ENCODE measurements around the gene XYLT2. TPM values are rescaled to one million over a fixed set of nuclear protein-coding genes. Genes with fewer than 3 reads are reported as not detected.

XYLT2 gene
- total and polyA plus RNA-seq, 2 of the 8 experiments (the other 6 are each of a cell fraction or from before 2014, with no cell fraction given) = 28.0 to 29.9 TPM

DNA sequence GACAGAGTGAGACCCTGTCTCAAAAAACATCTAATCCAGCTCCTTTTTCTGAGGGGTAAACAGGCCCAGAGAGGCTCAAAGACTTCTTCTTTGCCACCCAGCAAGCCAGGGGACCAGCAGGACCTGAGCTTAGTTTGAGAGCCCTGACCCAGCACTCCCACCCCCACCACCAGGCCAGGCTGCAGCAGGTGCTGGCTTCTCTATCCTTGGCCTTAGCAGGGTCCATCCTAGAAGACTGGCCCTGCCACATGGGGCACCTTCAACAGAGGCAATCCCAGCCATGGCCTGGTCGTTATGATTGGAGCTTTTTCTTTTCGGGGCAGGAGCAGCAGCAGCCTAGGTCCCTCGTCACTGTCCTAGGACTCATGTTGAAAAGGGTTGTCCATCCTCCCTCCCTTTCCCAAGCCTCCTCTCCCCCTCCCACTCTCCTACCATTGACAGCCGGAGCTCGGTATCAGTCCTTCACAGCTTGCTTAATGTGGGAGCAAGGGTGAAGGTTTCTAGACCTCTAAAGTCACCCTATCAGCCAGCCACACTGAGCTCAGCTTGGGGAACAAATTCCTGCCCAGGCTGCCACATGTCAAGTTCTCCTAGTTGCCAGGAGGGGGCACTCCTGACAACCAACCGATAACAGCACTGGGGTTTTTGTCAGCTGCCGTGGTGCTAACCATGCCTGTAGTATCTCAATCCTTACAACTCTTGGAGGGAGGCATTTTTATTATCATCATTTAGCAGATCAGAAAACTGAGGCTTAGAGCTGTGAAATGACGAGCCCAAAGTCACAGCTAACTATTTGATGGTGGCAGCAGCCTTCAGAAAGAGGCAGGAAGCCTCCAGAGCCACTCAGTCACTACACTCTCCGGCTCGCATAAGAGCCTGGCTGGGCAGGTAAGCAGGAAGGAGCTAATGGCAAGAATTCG is 15.9 kb downstream of the XYLT2 start (continued):
- TF ChIP-seq CTBP2 (IDR thresholded peaks at IDR 0.05; ENCODE audit: borderline replicate concordance, insufficient read depth, insufficient read length, low read length) (no peak), PHF8 (conservative IDR thresholded peaks at IDR 0.05; ENCODE audit: low read depth, low read length) (no peak), POU5F1 (IDR thresholded peaks at IDR 0.05; ENCODE audit: low read depth, low read length) (no peak), HDAC2 (IDR thresholded peaks at IDR 0.05; ENCODE audit: borderline replicate concordance in 1 of 2, low read depth in 2 of 2, low read length in 2 of 2) (no peak), RNF2 (IDR thresholded peaks at IDR 0.05; ENCODE audit: borderline replicate concordance, low read depth, low read length, missing control alignments, poor library complexity, severe bottlenecking) (no peak), TBP (IDR thresholded peaks at IDR 0.05; ENCODE audit: low read depth, low read length) (no peak), ASH2L (IDR thresholded peaks at IDR 0.05; ENCODE audit: low read length) (no peak), NRF1 (IDR thresholded peaks at IDR 0.05; ENCODE audit: low read depth, low read length) (no peak), KDM1A (IDR thresholded peaks at IDR 0.05; ENCODE audit: borderline replicate concordance, low read length) (no peak), BRCA1 (IDR thresholded peaks at IDR 0.05; ENCODE audit: low read depth, low read length) (no peak), GABPA (IDR thresholded peaks at IDR 0.05; ENCODE audit: borderline replicate concordance, insufficient read depth, low read length) (no peak), EGR1 (IDR thresholded peaks at IDR 0.05; ENCODE audit: borderline replicate concordance, low read depth, low read length) (no peak), JUN (IDR thresholded peaks at IDR 0.05; ENCODE audit: low read depth, low read length) (no peak), SIN3A (conservative IDR thresholded peaks at IDR 0.05 in 1 of 2, IDR thresholded peaks at IDR 0.05 in 1 of 2; ENCODE audit: low read depth in 1 of 2, low read length in 2 of 2) (peak in 1 of 2 experiments; percentile 67; a peak in 1 of 4 replicates), RAD21 (IDR thresholded peaks at IDR 0.05 in 1 of 2, conservative IDR thresholded peaks at IDR 0.05 in 1 of 2; ENCODE audit: low read depth in 2 of 2, low read length in 2 of 2) (peak; percentile 53 to 65), JUND (IDR thresholded peaks at IDR 0.05; ENCODE audit: low read length) (no peak), SP2 (IDR thresholded peaks at IDR 0.05; ENCODE audit: low read length) (no peak), BACH1 (IDR thresholded peaks at IDR 0.05; ENCODE audit: low read length) (no peak), TAF7 (optimal IDR thresholded peaks at IDR 0.05; ENCODE audit: borderline replicate concordance, low read depth, low read length) (no peak)
- TF ChIP-seq, protein P1, sequence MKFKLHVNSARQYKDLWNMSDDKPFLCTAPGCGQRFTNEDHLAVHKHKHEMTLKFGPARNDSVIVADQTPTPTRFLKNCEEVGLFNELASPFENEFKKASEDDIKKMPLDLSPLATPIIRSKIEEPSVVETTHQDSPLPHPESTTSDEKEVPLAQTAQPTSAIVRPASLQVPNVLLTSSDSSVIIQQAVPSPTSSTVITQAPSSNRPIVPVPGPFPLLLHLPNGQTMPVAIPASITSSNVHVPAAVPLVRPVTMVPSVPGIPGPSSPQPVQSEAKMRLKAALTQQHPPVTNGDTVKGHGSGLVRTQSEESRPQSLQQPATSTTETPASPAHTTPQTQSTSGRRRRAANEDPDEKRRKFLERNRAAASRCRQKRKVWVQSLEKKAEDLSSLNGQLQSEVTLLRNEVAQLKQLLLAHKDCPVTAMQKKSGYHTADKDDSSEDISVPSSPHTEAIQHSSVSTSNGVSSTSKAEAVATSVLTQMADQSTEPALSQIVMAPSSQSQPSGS (IDR thresholded peaks at IDR 0.05; ENCODE audit: low read length) = peak; percentile 52; the same call in 1 of the 2 replicates
